HG03196 (cell line): ENCODE data around the gene ANAPC10.
A peak's percentile ranks its signal among the peaks of the same experiment; 100 is the strongest.
"Not testable (repeated sequence)": the region's sequence is repeated elsewhere in the genome, so short reads cannot be mapped to it uniquely, and the experiment has no call there.

ENCODE experiments used
- ATAC-seq: cut with Tn5 transposase; IDR thresholded peaks from one replicate; pipeline ENCODE4 v1.9.1; 2021; ENCODE audit not compliant: unreplicated experiment

ANAPC10 gene, protein sequence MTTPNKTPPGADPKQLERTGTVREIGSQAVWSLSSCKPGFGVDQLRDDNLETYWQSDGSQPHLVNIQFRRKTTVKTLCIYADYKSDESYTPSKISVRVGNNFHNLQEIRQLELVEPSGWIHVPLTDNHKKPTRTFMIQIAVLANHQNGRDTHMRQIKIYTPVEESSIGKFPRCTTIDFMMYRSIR

DNA sequence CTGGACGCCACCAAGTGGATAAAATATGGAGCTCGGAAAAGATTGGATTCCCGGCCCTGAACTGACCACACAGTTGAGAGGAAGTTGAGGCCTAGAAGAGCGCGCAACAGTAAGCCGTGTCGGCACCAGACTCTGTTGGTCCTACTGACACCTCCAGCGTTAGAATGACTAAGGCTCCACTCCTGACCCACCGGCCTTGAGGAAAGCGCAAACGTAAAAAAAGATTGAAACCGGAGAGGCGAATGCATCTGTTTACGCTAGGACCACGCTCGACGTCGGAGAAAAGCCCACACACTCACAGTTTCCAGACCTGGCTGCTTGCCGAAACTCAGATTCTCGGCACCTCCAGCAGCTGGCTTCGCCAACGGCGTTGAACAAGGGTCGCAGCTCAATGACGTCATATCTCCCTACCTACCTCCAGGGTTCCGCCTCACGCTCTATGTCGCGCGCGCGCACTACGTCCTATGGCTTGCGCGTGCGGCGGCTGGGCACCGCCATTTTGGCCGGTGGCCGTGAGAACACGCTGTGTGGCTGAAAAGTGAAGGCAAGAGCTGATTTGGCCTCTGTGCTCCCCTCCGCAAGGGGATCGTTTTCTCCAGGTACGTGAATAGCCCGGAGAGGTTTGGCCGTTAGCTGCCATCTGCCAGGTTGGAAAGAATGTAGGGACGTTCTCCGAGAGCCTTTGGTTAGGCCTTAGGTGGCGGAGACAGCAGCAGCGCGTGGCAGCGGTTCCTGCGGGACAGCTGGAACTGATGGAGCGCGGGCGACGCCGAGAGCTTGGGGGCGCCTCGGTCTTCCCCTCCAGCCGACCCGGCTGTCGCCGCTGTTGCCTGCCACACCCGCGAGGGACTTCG lies at the start of gene ANAPC10, which contains the start of gene ABCE1:
TSS of gene ANAPC10 (minus strand) at position 376 of the 854 bp plus-strand sequence. CDS start 2,097 bp downstream, outside the sequence.
TSS of gene ABCE1 (plus strand) at position 491 of the 854 bp plus-strand sequence. CDS start 6,102 bp downstream, outside the sequence.
- ATAC-seq, result peak; percentile 84

DNA sequence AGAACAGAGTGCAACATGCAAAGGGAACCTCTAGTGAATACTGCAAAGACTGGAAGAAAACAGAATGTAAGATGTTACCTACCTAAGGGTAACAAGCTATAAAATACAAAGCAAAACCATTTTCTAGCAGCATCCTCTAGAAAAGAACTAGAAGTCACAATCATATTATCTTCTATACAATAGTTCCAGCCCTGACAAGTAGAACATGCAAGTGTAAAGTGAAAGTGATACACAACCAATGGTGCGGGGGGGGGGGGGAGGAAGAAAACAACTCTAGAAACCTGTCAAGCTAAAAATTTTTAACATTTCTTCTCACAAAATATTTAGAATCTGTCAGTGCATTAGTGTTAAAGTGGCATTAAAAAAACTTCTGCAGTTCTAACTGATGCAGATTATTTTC lies 38.2 kb upstream of the ANAPC10 start:
- ATAC-seq, result not testable (repeated sequence)

DNA sequence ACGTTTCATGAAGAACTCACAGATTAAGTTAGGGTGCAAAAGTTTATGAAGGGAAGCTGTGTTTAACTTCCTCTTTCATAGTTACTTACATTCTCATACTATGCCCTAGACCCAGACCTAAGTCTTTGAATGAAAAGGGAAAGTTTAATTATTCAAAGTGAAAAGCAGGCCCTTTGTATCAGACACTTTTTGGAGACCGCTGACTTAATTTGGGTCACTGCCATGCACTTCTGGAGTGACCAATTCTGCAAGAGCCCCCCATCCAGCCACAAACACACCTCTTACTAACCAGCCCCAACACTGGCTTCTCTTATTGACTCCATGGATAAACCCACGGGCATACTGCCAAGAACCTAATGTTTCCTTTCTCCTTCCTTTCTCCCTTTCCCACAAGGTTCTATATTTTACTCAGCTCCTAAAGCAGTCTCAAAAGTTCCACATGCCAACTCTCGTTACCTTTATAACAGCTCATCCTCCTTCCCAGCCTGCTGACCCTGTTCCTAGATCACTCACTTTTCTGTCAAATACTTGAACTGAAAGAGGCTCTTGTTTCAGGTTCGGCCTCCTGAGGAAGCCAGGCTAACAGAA lies 34.6 kb upstream of the ANAPC10 start:
- peak; percentile 69 for ATAC-seq

DNA sequence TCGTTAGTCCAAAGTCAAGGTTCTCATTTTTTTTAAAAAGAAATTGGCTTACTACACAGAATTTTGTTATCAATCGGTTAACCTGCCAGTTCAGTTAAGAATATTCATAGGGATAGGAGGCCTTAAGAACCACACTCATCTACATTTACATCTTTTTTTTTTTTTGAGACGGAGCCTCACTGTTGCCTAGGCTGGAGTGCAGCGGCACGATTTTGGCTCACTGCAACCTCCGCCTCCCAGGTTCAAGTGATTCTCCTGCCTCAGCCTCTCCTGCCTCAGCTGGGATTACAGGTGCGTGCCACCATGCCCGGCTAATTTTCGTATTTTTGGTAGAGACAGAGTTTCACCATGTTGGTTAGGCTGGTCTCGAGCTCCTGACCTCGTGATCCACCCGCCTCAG lies 33.9 kb upstream of the ANAPC10 start:
- ATAC-seq, result no peak

DNA sequence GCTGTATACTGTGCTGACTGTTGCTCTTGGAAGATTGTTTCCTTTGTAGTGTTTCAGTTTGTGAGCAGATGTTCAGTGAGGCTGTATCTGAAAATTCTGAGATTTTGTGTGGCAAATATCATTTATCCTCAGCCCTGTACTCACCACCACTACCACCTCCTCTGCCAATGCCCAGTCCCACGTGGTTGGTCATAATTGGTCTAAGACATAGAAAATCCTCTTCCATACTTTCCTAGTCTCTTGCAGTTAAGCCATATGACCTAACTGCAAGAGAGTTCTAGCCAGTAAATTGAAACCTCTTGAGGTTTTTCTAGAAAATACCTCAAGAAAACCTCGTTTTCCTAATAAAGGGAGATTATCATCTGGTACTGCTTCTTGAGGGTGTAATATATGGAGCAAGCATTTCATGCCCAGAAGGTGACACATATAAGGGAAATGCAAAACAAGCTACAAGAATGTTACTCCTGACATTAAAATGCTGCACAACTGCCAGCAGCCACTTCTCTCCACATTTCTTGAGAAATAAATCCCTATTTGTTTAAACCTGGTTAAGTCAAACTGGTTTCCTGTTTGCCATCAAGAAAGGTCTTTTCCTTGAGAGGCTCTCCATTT lies 32.9 kb upstream of the ANAPC10 start:
- no peak for ATAC-seq

DNA sequence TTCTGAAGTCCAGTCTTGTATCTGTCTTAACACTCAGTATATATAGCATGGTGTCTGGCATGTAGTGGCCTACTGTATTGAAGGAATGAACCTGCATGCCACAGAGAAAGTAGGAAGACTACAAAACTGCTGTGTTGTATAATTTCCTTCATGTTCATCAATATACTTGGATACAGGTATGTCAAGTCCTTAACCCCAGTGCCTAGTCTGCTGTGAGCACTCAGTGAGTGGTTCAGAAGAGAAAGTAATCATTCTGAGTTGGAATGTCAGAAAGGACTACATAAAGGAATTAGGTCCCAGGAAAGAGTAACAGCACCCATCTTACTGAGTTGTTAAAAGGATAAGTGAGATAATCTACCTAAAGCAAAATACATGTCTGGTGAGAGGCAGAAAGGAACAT lies 32.1 kb upstream of the ANAPC10 start:
- ATAC-seq, result no peak

DNA sequence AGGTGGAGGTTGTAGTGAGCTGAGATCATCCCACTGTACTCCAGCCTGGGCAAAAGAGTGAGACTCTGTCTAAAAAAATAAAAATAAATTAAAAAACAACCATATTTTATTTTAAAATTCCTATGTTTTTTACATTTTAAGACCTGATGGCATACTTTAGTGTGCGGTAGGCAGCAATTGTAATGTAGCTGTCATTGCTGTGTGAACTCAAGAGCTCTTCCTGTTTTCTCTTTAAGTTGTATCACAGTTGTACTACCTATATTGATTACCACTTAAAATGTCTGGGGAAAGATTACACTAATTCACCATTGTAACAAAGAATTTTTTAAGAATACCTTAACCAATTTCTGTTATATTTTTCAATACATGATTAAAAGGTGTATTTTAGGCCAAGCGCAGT lies 27.4 kb upstream of the ANAPC10 start:
- no peak for ATAC-seq

DNA sequence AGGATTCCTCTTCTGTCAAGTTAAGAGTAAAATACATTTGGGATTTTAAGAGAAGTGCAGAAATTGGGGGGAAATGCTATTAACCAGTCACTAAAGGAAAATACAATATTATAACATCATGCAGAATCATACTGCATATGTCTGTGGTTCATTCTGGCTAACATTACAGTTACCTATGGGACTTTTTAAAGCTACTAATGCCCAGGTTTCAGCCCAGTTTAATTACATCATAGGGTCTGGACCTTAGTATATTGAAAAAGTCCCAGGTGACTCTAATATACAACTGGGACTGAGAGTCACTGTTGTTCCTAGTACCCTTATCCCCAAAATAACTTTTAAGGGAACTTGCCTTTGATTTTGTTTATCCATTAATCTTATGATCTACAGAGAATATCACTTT lies 10.1 kb upstream of the ANAPC10 start:
- no peak for ATAC-seq

DNA sequence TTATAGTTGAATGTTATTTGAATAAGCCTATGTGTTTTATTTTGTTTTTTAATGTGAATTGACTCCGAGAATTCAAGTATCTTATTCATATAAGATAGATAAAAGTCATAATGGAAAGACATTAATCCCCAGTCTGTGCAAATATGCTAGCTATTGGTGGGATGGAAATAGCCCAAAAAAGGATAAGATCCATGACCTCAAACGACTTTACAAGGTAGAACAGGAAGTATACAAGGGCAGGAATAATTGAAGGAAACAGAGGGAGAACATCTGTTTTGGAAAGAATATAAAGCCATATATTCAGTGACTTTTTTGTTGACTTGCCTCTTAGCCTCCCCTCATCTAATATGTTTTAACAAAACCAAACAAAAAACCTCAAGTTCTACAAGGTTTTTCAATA lies 9.1 kb upstream of the ANAPC10 start:
- ATAC-seq, result no peak

DNA sequence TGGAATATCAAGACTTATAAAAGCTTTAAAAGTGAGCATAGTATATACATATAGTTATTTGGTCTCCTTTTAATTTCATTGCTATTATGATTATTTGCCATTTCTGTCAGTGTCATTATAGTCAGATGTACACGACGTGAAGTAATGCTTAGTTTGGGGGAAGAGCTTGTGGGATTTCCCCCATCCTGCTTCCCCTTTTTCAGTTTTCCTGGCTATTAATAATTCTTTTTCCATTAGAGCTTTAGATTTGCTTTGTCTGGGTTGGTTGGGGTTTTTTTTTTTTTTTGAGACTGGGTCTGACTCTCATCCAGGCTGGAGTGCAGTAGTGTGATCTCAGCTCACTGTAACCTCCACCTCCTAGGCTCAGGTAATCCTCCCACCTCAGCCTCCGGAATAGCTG lies 5.5 kb upstream of the ANAPC10 start:
- ATAC-seq, result no peak

DNA sequence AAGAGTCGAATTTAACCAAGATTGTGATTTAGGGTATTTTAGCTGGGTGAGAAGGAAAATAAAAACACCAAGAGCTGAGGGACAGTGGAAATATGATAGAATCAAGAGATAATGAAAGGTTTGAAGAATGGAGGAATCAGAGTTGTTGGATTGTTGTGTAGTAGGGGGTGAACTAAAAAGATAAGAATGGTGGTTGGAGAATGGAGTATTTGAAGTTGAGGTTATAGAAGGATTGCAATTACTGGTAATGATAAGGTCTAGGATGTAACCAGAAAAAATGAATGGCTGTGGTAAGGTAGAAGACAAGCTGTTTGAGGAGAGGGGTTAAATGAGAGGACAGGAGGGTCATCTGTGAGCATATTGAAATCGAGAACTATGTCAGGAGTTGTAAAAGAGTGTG lies 4.6 kb upstream of the ANAPC10 start:
- ATAC-seq, result no peak

DNA sequence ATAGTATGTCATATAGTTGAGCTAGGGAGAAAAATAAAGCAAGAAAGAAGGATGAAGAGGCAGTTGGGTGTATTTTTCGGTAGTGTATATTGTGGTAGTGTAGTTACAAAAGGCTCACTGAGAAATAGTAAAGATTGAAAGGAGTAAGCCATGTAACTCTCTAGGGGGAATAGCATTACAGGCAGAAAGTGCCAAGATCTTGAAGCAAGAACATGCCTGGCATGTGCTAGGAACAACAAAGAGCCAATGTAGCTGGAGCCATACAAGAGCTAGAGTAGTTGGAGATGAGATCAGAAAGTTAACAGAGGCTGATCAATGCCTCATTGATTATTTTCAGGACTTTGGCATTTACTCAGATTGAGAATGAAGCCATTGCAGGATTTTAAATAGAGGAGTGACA lies 3.1 kb upstream of the ANAPC10 start:
- no peak for ATAC-seq

DNA sequence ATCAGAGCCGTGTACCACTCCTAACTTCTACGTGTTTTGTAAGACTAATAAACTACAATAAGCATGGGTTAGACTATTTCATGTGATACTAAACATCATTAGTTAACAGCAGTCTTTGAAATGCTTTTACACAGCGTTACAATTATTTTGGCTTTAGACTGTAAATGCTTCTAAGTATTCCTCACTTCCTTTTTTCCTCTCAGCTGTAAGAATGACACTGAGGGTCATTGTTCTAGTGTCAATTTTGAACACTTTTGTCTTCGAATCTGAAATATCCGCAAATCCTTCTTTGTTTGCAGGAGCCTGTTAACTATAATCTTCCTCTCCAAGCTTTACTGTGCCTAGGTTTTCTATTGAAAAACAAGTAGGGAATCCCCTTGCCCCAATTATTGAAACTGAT lies 1.7 kb upstream of the ANAPC10 start:
- ATAC-seq, result no peak

DNA sequence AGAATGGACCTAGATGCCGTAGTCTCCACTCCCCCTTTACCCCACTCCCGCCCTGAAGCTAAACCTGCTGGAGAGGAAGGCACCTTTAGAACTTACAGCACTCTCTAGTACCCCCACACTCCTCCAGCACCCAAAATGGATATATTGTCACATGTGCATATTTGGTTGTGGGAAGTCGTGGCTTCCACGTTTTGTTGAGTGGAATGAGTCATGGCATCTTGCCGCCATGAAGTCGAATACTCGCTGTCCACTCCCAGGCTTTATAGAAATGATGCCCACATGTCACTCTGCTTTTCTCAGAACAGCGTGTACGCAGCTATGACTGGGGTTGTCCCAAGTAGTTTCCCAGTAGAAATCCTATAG lies 660 bp upstream of the ANAPC10 start:
- ATAC-seq, result peak; percentile 25

DNA sequence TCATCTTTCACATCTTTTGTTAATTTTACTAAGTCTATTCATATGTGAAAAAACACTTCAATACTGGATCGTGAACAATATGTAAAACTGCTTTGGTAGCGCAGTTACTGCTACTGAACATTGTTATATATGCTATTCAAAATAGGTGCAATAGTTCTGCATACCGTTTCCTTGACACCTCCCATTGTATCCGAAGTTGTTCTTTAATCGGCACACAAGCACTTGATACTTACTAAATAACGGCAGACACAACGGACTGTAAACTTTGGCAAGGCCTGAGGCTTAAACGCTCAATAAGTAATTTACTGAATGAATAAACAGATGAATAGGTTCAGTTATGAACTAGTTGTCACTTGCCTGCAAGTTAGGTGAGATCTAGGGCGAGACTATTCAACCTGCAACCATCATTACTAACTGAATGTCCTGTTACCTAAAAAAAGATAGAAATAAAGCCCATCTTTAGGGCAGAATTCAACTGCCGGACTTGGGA lies 620 bp downstream of the ANAPC10 start:
- no peak for ATAC-seq

DNA sequence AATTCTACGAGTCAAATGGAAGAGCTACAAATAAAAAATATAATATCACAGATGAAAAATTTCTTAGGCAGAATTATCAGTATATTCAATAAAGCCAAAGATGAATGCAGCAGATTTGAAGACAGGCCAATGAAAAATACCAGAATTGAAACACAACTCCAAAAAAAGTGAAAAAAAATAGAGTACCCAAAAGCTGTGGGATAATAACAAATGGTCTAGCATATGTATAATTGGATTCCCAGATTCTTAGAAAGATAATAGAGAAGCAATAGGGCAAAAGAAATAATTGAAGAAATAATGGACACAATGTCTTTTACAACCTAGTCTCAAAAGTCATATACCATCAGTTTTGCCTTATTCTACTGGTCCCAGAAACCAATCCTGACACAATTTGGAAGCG lies 4.4 kb downstream of the ANAPC10 start:
- no peak for ATAC-seq

DNA sequence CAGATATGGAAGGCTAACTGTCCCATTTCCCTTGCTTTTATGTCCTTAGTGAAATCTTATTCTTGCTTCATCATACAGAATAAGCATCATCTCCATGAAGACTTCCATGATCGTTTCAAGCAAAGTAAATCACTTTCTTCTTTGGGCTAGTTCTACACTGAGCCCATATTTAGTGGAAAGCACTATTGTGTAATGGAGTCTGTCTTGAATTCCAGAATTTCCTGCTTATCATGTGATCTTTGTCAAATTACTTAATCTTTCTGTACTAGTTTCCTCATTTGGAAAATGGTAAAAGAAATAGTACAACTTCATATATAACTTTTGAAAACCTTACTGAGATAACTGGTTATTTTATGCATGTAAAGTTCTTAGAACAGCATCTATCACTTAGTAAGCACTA lies 7.6 kb downstream of the ANAPC10 start:
- no peak for ATAC-seq

DNA sequence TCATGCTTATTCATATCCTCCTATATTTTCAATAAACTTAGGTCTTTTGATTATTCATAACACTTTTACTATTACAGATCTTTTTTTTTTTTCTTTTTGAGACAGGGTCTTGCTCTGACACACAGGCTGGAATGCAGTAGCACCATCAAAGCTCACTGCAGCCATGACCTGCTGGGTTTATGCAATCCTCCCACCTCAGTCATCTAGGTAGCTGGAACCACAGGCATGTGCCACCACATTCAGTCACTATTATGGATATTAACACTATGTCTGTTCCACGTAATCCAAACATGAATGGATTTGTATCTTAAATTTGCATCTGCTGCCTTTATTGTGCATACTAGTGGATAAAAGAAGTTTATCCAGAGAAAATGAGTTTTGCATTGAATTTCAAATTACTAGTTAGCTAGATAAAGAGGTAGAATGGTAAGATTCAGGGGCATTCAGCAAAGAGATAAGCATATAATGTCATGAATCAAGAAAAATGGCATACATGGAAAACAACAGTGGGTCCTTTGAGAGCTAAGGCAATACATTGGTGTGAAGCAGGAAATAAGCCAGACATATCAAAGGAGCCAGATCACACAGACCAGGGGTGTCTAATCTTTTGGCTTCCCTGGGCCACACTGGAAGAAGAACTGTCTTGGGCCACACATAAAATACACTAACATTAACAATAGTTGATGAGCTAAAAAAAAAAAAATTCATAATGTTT lies 13.9 kb downstream of the ANAPC10 start:
- ATAC-seq, result no peak

DNA sequence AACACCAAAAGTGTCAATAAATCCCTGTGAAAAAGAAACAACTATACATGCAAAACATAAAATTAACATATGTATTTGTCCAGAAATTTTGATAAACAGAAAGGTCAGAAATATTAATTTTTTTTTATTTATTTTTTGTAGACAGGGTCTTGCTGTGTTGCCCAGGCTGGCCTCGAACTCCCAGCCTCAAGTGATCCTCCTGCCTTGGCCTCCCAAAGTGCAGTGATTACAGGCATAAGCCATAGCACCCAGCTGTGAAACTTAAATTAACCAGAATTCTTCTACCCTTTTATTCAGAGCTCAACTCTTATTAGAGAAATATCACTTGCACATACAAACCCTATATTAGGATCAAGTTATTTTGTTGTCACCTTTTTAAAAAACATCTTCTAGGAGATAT lies 16.2 kb downstream of the ANAPC10 start:
- no peak for ATAC-seq

DNA sequence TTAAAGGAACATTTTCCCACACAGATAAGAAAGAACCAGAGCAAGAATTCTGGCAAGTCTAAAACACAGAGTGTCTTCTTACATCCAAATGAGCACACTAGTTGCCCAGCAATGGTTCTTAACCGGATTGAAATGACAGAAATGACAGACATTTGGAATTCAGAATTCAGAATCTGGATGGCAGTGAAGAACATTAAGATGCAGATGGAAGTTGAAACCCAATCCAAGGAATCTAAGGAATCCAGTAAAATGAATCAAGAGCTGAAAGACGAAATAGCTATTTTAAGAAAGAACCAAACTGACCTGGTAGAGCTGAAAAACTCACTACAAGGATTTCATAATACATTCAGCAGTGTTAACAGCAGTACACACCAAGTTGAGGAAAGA lies 21.5 kb downstream of the ANAPC10 start:
- ATAC-seq, result no peak
